Urinary bladder (tissue), 4 donors: ENCODE measurements around the gene SLC12A3. TPM values are rescaled to one million over a fixed set of nuclear protein-coding genes. Genes with fewer than 3 reads are reported as not detected.
"Not testable (repeated sequence)": the region's sequence is repeated elsewhere in the genome, so short reads cannot be mapped to it uniquely, and the experiment has no call there.

ENCODE experiments used
- DNase-seq: peaks from one replicate; pipeline ENCODE4 v3.0.0-alpha.2; 2015; ENCODE audit errors: extremely low spot score
- H3K27ac ChIP-seq: one replicate; pipeline ENCODE4 v1.5.1; 2013; ENCODE audit warnings: low read depth, mild to moderate bottlenecking, moderate library complexity
- H3K36me3 ChIP-seq: one replicate; pipeline ENCODE4 v1.6.1; 2013; ENCODE audit warnings: mild to moderate bottlenecking, moderate library complexity; ENCODE audit not compliant: insufficient read depth
- H3K4me1 ChIP-seq: one replicate; pipeline ENCODE4 v1.6.1; 2013; ENCODE audit warnings: mild to moderate bottlenecking, moderate library complexity; ENCODE audit not compliant: insufficient read depth
- H3K4me3 ChIP-seq: one replicate; pipeline ENCODE4 v1.5.1; 2013; ENCODE audit warnings: low read depth, low read length
- WGBS: extraction: QIAGEN DNeasy Blood & Tissue Kit; methylation state at CpG from one replicate; pipeline ENCODE4 v1.1.7; 2013; 5-methylcytosine and 5-hydroxymethylcytosine counted together
- polyA plus RNA-seq: library from polyadenylated mRNA; stranded (reverse); fragments of 200-250 nt; gene quantifications from one replicate; pipeline ENCODE4 v1.2.3, GENCODE V29; 2013
- total RNA-seq: library from RNA; depleted of rRNA; stranded (reverse); fragments of >200 nt; gene quantifications from one replicate; pipeline ENCODE4 v1.2.3, GENCODE V29; 2014
- donor health status: healthy with polysubstance abuse.
- donor health status: healthy.

SLC12A3 gene
- total and polyA plus RNA-seq, 2 donors, result 0.06 to 0.16 TPM

- WGBS, result 76% methylated on average over 11 of the region's 11 CpGs
- no peaks in the 10 kb centered on the region for H3K36me3 ChIP-seq
- no peaks in the 10 kb centered on the region for H3K4me1 ChIP-seq
- H3K27ac ChIP-seq, result no peak overlapping the region
- H3K4me3 ChIP-seq, result no peak overlapping the region
- DNase-seq, result no peak
Observed at GRCh38 chr16:56919099-56919800, 54.2 kb downstream of the SLC12A3 start.

GRCh38 chr16:56921571-56921970 is 56.6 kb downstream of the SLC12A3 start:
- no peak overlapping the region for H3K27ac ChIP-seq
- no peaks in the 10 kb centered on the region for H3K4me1 ChIP-seq
- DNase-seq, result no peak
- 80% methylated on average over 4 of the region's 4 CpGs for WGBS
- H3K4me3 ChIP-seq, result no peak overlapping the region
- no peaks in the 10 kb centered on the region for H3K36me3 ChIP-seq

- H3K4me3 ChIP-seq, result no peak overlapping the region
- no peaks in the 10 kb centered on the region for H3K4me1 ChIP-seq
- 85% methylated on average over 9 of the region's 9 CpGs for WGBS
- no peak for DNase-seq
- no peak overlapping the region for H3K27ac ChIP-seq
- H3K36me3 ChIP-seq, result no peaks in the 10 kb centered on the region
Observed at GRCh38 chr16:56923481-56924091, 58.6 kb downstream of the SLC12A3 start.

- no peaks in the 10 kb centered on the region for H3K36me3 ChIP-seq
- no peaks in the 10 kb centered on the region for H3K4me1 ChIP-seq
- WGBS, result 59% methylated on average over 2 of the region's 2 CpGs
- H3K27ac ChIP-seq, result no peak overlapping the region
- no peak overlapping the region for H3K4me3 ChIP-seq
- DNase-seq, result no peak
Observed at GRCh38 chr16:56927471-56927870, 62.5 kb downstream of the SLC12A3 start.

- no peaks in the 10 kb centered on the region for H3K36me3 ChIP-seq
- H3K4me1 ChIP-seq, result no peaks in the 10 kb centered on the region
- WGBS, result 97% methylated on average over 4 of the region's 4 CpGs
Observed at GRCh38 chr16:56929639-56930038, 64.6 kb downstream of the SLC12A3 start.

GRCh38 chr16:56930486-56931270 is 65.7 kb downstream of the SLC12A3 start:
- H3K27ac ChIP-seq, result no peak overlapping the region

More at GRCh38 chr16:56929639-56930038, 64.6 kb downstream of the SLC12A3 start:
- Histone ChIP-seq H3K4me3 (no peak overlapping the region), H3K27ac (no peak overlapping the region)
- DNase-seq, result no peak

GRCh38 chr16:56931271-56931891 is 66.4 kb downstream of the SLC12A3 start:
- no peak for DNase-seq
- 17% methylated on average over 25 of the region's 25 CpGs for WGBS
- Histone ChIP-seq H3K27ac (peak overlapping the region; percentile 88), H3K36me3 (no peaks in the 10 kb centered on the region), H3K4me3 (peak overlapping the region; percentile 32), H3K4me1 (no peaks in the 10 kb centered on the region)

More at GRCh38 chr16:56930486-56931270, 65.7 kb downstream of the SLC12A3 start:
- H3K4me1 ChIP-seq, result no peaks in the 10 kb centered on the region
- no peaks in the 10 kb centered on the region for H3K36me3 ChIP-seq
- WGBS, result 81% methylated on average over 15 of the region's 15 CpGs
- H3K4me3 ChIP-seq, result no peak overlapping the region
- DNase-seq, result no peak

GRCh38 chr16:56931892-56932720 is 67.1 kb downstream of the SLC12A3 start, which contains the start of gene HERPUD1:
HERPUD1 (plus strand) TSS chr16:56932142; CDS start chr16:56932245, 103 bp downstream.
- Histone ChIP-seq H3K27ac (peak within 1 kb of the TSS; percentile 99), H3K36me3 (no peaks in the 10 kb centered on the region), H3K4me1 (no peaks in the 10 kb centered on the region), H3K4me3 (peak within 1 kb of the TSS; percentile 88)
- WGBS, result under 1% methylated on average over 83 of the region's 83 CpGs
- DNase-seq, result peak; percentile 91

- peak overlapping the region; percentile 99 for H3K27ac ChIP-seq
- WGBS, result 2% methylated on average over 25 of the region's 25 CpGs
- H3K4me1 ChIP-seq, result no peaks in the 10 kb centered on the region
- H3K36me3 ChIP-seq, result peaks cover under 1% of the 10 kb centered on the region
- no peak for DNase-seq
- H3K4me3 ChIP-seq, result peak overlapping the region; percentile 88
Observed at GRCh38 chr16:56932721-56933619, 68.0 kb downstream of the SLC12A3 start.

GRCh38 chr16:56933828-56934598 is 69.0 kb downstream of the SLC12A3 start:
- Histone ChIP-seq H3K4me1 (no peaks in the 10 kb centered on the region), H3K27ac (no peak overlapping the region), H3K36me3 (peaks cover 2% of the 10 kb centered on the region), H3K4me3 (peak overlapping the region; percentile 88)
- no peak for DNase-seq
- WGBS, result 19% methylated on average over 8 of the region's 8 CpGs

- not testable (repeated sequence) for DNase-seq, H3K27ac ChIP-seq, H3K36me3 ChIP-seq, H3K4me1 ChIP-seq
- peak overlapping the region; percentile 88 for H3K4me3 ChIP-seq
- 59% methylated on average over 8 of the region's 8 CpGs for WGBS
Observed at GRCh38 chr16:56934599-56935145, 69.7 kb downstream of the SLC12A3 start.
